Mesodermal cell (in vitro differentiated cells): ENCODE results near the gene RGPD8.
"Not testable (repeated sequence)": the region's sequence is repeated elsewhere in the genome, so short reads cannot be mapped to it uniquely, and the experiment has no call there.

Source experiments
- H3K27ac ChIP-seq: 2 replicates; pipeline ENCODE4 v1.7.0; 2013; ENCODE audit warnings: mild to moderate bottlenecking, low read depth, low read length, moderate library complexity; ENCODE audit not compliant: severe bottlenecking
- H3K36me3 ChIP-seq: 2 replicates; pipeline ENCODE4 v1.7.1; 2013; ENCODE audit warnings: mild to moderate bottlenecking, low read length, moderate library complexity; ENCODE audit not compliant: control insufficient read depth, insufficient read depth
- H3K4me1 ChIP-seq: one replicate; pipeline ENCODE4 v1.7.1; 2013; ENCODE audit warnings: mild to moderate bottlenecking, low read length; ENCODE audit not compliant: insufficient read depth, control insufficient read depth, poor library complexity, severe bottlenecking
- H3K4me3 ChIP-seq: 2 replicates; pipeline ENCODE4 v1.7.0; 2013; ENCODE audit warnings: low read length, control low read depth, mild to moderate bottlenecking; ENCODE audit not compliant: insufficient read depth, poor library complexity, severe bottlenecking; ENCODE audit errors: extremely low read depth
- H3K9me3 ChIP-seq: 2 replicates; pipeline ENCODE4 v1.7.1; 2013; ENCODE audit warnings: mild to moderate bottlenecking, low read length, moderate library complexity; ENCODE audit not compliant: control insufficient read depth
- WGBS, 2 experiments: methylation state at CpG; one replicate each; pipeline ENCODE4 v1.1.5; 2013; ENCODE audit warnings: missing lambda C conversion rate in 2 of 2; ENCODE audit not compliant: insufficient coverage in 2 of 2; 5-methylcytosine and 5-hydroxymethylcytosine counted together

Gene RGPD8

GRCh38 chr2:112434890-112435715 is 1.7 kb upstream of the RGPD8 start:
- H3K9me3 ChIP-seq, H3K4me3 ChIP-seq, H3K36me3 ChIP-seq, H3K27ac ChIP-seq, H3K4me1 ChIP-seq: not testable (repeated sequence)
- 88 to 90% methylated on average over 12 to 25 of the region's 33 CpGs for WGBS, 2 experiments

- no peak overlapping the region for H3K4me3 ChIP-seq
Measured at GRCh38 chr2:112433932-112434730, 686 bp upstream of the RGPD8 start.

GRCh38 chr2:112432735-112433479 is 538 bp downstream of the RGPD8 start:
- H3K4me3 ChIP-seq, result peak overlapping the region; percentile 43
- not testable (repeated sequence) for H3K9me3 ChIP-seq, H3K4me1 ChIP-seq, H3K36me3 ChIP-seq, H3K27ac ChIP-seq
- WGBS, 2 experiments, result 1 to 2% methylated on average over 10 to 26 of the region's 98 CpGs

More at GRCh38 chr2:112433932-112434730, 686 bp upstream of the RGPD8 start:
- H3K9me3 ChIP-seq, result no peaks in the 10 kb centered on the region
- no peaks in the 10 kb centered on the region for H3K36me3 ChIP-seq
- no peaks in the 10 kb centered on the region for H3K4me1 ChIP-seq
- 85 to 89% methylated on average over 21 to 23 of the region's 31 CpGs for WGBS, 2 experiments
- no peak overlapping the region for H3K27ac ChIP-seq

- H3K9me3 ChIP-seq, H3K36me3 ChIP-seq, H3K4me1 ChIP-seq, H3K27ac ChIP-seq: not testable (repeated sequence)
- WGBS, 2 experiments, result 10% methylated on average over 15 of the region's 22 CpGs; no CpG with 5 or more reads in 1 of the 2 experiments
- peak overlapping the region; percentile 43 for H3K4me3 ChIP-seq
Measured at GRCh38 chr2:112432390-112432734, 1.1 kb downstream of the RGPD8 start.

GRCh38 chr2:112431587-112432295 is 1.7 kb downstream of the RGPD8 start:
- not testable (repeated sequence) for H3K4me1 ChIP-seq, H3K27ac ChIP-seq, H3K9me3 ChIP-seq, H3K36me3 ChIP-seq
- peak overlapping the region; percentile 43 for H3K4me3 ChIP-seq
- 94 to 99% methylated on average over 10 to 14 of the region's 21 CpGs for WGBS, 2 experiments

GRCh38 chr2:112424553-112424952 is 8.9 kb downstream of the RGPD8 start:
- not testable (repeated sequence) for H3K4me1 ChIP-seq, H3K4me3 ChIP-seq, H3K9me3 ChIP-seq, H3K27ac ChIP-seq, H3K36me3 ChIP-seq
- no CpG with 5 or more reads among the region's 3 CpGs for WGBS, 2 experiments

GRCh38 chr2:112416860-112417259 is 16.6 kb downstream of the RGPD8 start:
- not testable (repeated sequence) for H3K4me3 ChIP-seq, H3K27ac ChIP-seq, H3K4me1 ChIP-seq, H3K36me3 ChIP-seq, H3K9me3 ChIP-seq
- no CpG with 5 or more reads among the region's 3 CpGs for WGBS, 2 experiments

GRCh38 chr2:112360055-112360454 is 73.4 kb downstream of the RGPD8 start:
- H3K27ac ChIP-seq, H3K4me1 ChIP-seq, H3K4me3 ChIP-seq, H3K9me3 ChIP-seq, H3K36me3 ChIP-seq: not testable (repeated sequence)
- WGBS, 2 experiments, result 81 to 100% methylated on average over 3 to 4 of the region's 7 CpGs

GRCh38 chr2:112354335-112354734 is 79.1 kb downstream of the RGPD8 start:
- H3K27ac ChIP-seq, H3K9me3 ChIP-seq, H3K4me3 ChIP-seq, H3K4me1 ChIP-seq, H3K36me3 ChIP-seq: not testable (repeated sequence)
- no CpG with 5 or more reads among the region's 2 CpGs for WGBS, 2 experiments

- H3K36me3 ChIP-seq, H3K9me3 ChIP-seq, H3K4me1 ChIP-seq, H3K4me3 ChIP-seq, H3K27ac ChIP-seq: not testable (repeated sequence)
- WGBS, 2 experiments, result no CpG with 5 or more reads among the region's 25 CpGs
Measured at GRCh38 chr2:112352809-112353603, 80.4 kb downstream of the RGPD8 start.
